CD14-positive monocyte (primary cell): ENCODE data around the gene VWC2L. TPM values are rescaled to one million over a fixed set of nuclear protein-coding genes. Genes with fewer than 3 reads are reported as not detected.

ENCODE experiments used
- DNase-seq, 3 donors: peaks; one replicate each; pipeline ENCODE4 v3.0.0-alpha.2; 2011 to 2022
- H2AFZ ChIP-seq: 2 replicates; pipeline ENCODE4 v1.6.0; 2012; ENCODE audit warnings: mild to moderate bottlenecking, low read depth, low read length, inconsistent platforms; ENCODE audit not compliant: insufficient read depth, poor library complexity, severe bottlenecking
- H3K27ac ChIP-seq, 2 donors: 1 replicate in 1 of 2; 2 replicates in 1 of 2; pipeline ENCODE4 v1.5.1; 2012 to 2013; ENCODE audit warnings: low read length in 2 of 2, control low read depth in 1 of 2, inconsistent platforms in 1 of 2, low read depth in 1 of 2, mild to moderate bottlenecking in 1 of 2
- H3K27me3 ChIP-seq, 2 donors: one replicate each; pipeline versions ENCODE4 v1.6.0 to v1.6.1; 2011 to 2013; ENCODE audit warnings: low read length in 2 of 2; ENCODE audit not compliant: control insufficient read depth in 2 of 2, insufficient read depth in 2 of 2
- H3K36me3 ChIP-seq, 2 donors: replicated peaks in 1 of 2; 1 replicate in 1 of 2; 2 replicates in 1 of 2; pipeline versions ENCODE4 v1.5.1 to v1.6.1; 2012 to 2013; ENCODE audit warnings: low read length in 2 of 2, control low read depth in 1 of 2, inconsistent platforms in 1 of 2, mild to moderate bottlenecking in 1 of 2; ENCODE audit not compliant: insufficient read depth in 2 of 2, control insufficient read depth in 1 of 2
- H3K4me1 ChIP-seq, 2 donors: 1 replicate in 1 of 2; 2 replicates in 1 of 2; pipeline versions ENCODE4 v1.5.1 to v1.6.1; 2012 to 2013; ENCODE audit warnings: low read length in 2 of 2, control low read depth in 1 of 2, inconsistent platforms in 1 of 2, mild to moderate bottlenecking in 1 of 2, moderate library complexity in 1 of 2; ENCODE audit not compliant: insufficient read depth in 2 of 2, control insufficient read depth in 1 of 2
- H3K4me2 ChIP-seq: replicated peaks from 2 replicates; pipeline ENCODE3; 2012; ENCODE audit warnings: low read length, moderate library complexity, mild to moderate bottlenecking; ENCODE audit not compliant: poor library complexity, severe bottlenecking; ENCODE audit errors: extremely low read depth
- H3K4me3 ChIP-seq, 3 experiments: fragments of 200-600 bp in 1 of 3; sonication (generic) in 1 of 3; replicated peaks in 1 of 3; 1 replicate in 2 of 3; 2 replicates in 1 of 3; pipeline ENCODE4 v1.5.1; 2011 to 2013; ENCODE audit warnings: low read length in 3 of 3, mild to moderate bottlenecking in 3 of 3, control low read depth in 2 of 3, low read depth in 2 of 3, inconsistent platforms in 1 of 3, moderate library complexity in 1 of 3
- H3K79me2 ChIP-seq: 2 replicates; pipeline ENCODE4 v1.6.0; 2012; ENCODE audit warnings: mild to moderate bottlenecking, control low read depth, inconsistent platforms, low read length, moderate library complexity; ENCODE audit not compliant: insufficient read depth
- H3K9ac ChIP-seq: 2 replicates; pipeline ENCODE4 v1.6.0; 2017; ENCODE audit warnings: low read length, mild to moderate bottlenecking; ENCODE audit not compliant: insufficient read depth, poor library complexity, severe bottlenecking
- H3K9me3 ChIP-seq, 2 donors: replicated peaks in 1 of 2; 1 replicate in 1 of 2; 2 replicates in 1 of 2; pipeline versions ENCODE4 v1.5.1 to v1.6.1; 2012 to 2013; ENCODE audit warnings: low read length in 2 of 2, control low read depth in 1 of 2; ENCODE audit not compliant: control insufficient read depth in 1 of 2, insufficient read depth in 1 of 2
- H4K20me1 ChIP-seq: 2 replicates; pipeline ENCODE4 v1.6.0; 2012; ENCODE audit warnings: mild to moderate bottlenecking, low read length, control low read depth, moderate library complexity; ENCODE audit not compliant: insufficient read depth
- H3K27ac Mint-ChIP-seq, 7 donors: one replicate each; pipeline ENCODE4 v1.8.0; 2020; ENCODE audit warnings: mild to moderate bottlenecking in 7 of 7, mixed read lengths in 7 of 7, moderate library complexity in 6 of 7, inconsistent platforms in 2 of 7
- H3K27me3 Mint-ChIP-seq, 3 donors: one replicate each; pipeline ENCODE4 v1.8.0; 2021 to 2022; ENCODE audit warnings: low read depth in 3 of 3, mild to moderate bottlenecking in 3 of 3, mixed read lengths in 3 of 3, moderate library complexity in 3 of 3, inconsistent platforms in 1 of 3
- H3K36me3 Mint-ChIP-seq, 2 donors: one replicate each; pipeline ENCODE4 v1.8.0; 2020; ENCODE audit warnings: mixed read lengths in 2 of 2, inconsistent platforms in 1 of 2, mild to moderate bottlenecking in 1 of 2
- H3K4me1 Mint-ChIP-seq: one replicate; pipeline ENCODE4 v1.8.0; 2020; ENCODE audit warnings: mild to moderate bottlenecking, mixed read lengths
- H3K4me3 Mint-ChIP-seq, 2 donors: one replicate each; pipeline ENCODE4 v1.8.0; 2020; ENCODE audit warnings: mild to moderate bottlenecking in 2 of 2, mixed read lengths in 2 of 2, moderate library complexity in 1 of 2
- H3K9me3 Mint-ChIP-seq, 7 donors: one replicate each; pipeline ENCODE4 v1.8.0; 2020 to 2022; ENCODE audit warnings: mixed read lengths in 7 of 7, mild to moderate bottlenecking in 6 of 7, moderate library complexity in 6 of 7, inconsistent platforms in 2 of 7
- WGBS: methylation state at CpG from one replicate; pipeline ENCODE4 v1.1.5; 2013; ENCODE audit warnings: missing lambda C conversion rate; ENCODE audit not compliant: insufficient coverage; 5-methylcytosine and 5-hydroxymethylcytosine counted together
- intact Hi-C, 2 donors: fragments of 100-400 bp; cut with micrococcal nuclease; formaldehyde crosslinking; loops; one replicate each; pipeline versions ENCODE4 v1.15.0 to v1.15.1; 2023
- polyA plus RNA-seq, 3 donors: library from polyadenylated mRNA; depleted of rRNA in 1 of 3; unstranded in 2 of 3; stranded (reverse) in 1 of 3; fragments of 300-500 nt in 2 of 3; fragments of >200 nt in 1 of 3; fragmentation: Illumina TruSeq in 2 of 3; gene quantifications; 1 replicate in 2 of 3; 2 replicates in 1 of 3; pipeline ENCODE4 v1.2.3, GENCODE V29; 2012 to 2021
- TF ChIP-seq, protein P1 (sequence below): fragments of 200-600 bp; IDR thresholded peaks from one replicate; pipeline ENCODE4 v1.8.0; 2022; ENCODE audit warnings: antibody characterized with exemption, mild to moderate bottlenecking

Gene VWC2L
- polyA plus RNA-seq, 3 donors, result not detected

- Histone ChIP-seq H3K9ac (no peak overlapping the region), H3K27me3 (no peaks in the 10 kb centered on the region), H3K79me2 (no peaks in the 10 kb centered on the region), H3K4me3 (no peak overlapping the region), H2AFZ (no peak overlapping the region), H4K20me1 (no peaks in the 10 kb centered on the region), H3K4me1 (no peaks in the 10 kb centered on the region), H3K36me3 (no peaks in the 10 kb centered on the region), H3K9me3 (no peaks in the 10 kb centered on the region), H3K27ac (no peak overlapping the region), H3K4me2 (peak overlapping the region; percentile 2)
- Mint-ChIP-seq H3K36me3 (no peaks in the 10 kb centered on the region), H3K4me3 (peak overlapping the region; percentile 48 to 56), H3K27me3 (peaks cover 0 to 3% (median 0%) of the 10 kb centered on the region in 3 donors), H3K4me1 (peaks cover 10% of the 10 kb centered on the region), H3K9me3 (peaks cover 0 to 2% (median 0%) of the 10 kb centered on the region in 7 donors), H3K27ac (no peak overlapping the region)
- intact Hi-C loops, result no loop called here
- TF ChIP-seq, protein P1, sequence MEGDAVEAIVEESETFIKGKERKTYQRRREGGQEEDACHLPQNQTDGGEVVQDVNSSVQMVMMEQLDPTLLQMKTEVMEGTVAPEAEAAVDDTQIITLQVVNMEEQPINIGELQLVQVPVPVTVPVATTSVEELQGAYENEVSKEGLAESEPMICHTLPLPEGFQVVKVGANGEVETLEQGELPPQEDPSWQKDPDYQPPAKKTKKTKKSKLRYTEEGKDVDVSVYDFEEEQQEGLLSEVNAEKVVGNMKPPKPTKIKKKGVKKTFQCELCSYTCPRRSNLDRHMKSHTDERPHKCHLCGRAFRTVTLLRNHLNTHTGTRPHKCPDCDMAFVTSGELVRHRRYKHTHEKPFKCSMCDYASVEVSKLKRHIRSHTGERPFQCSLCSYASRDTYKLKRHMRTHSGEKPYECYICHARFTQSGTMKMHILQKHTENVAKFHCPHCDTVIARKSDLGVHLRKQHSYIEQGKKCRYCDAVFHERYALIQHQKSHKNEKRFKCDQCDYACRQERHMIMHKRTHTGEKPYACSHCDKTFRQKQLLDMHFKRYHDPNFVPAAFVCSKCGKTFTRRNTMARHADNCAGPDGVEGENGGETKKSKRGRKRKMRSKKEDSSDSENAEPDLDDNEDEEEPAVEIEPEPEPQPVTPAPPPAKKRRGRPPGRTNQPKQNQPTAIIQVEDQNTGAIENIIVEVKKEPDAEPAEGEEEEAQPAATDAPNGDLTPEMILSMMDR, result no peak
- no peak for DNase-seq
- WGBS, result 0% methylated on average over 2 of the region's 6 CpGs
Measured at GRCh38 chr2:214575030-214575429, 164.2 kb downstream of the VWC2L start.

- Histone ChIP-seq H4K20me1 (no peaks in the 10 kb centered on the region), H3K27me3 (no peaks in the 10 kb centered on the region), H3K9ac (no peak overlapping the region), H3K4me1 (no peaks in the 10 kb centered on the region), H3K4me2 (peak overlapping the region; percentile 2), H3K36me3 (no peaks in the 10 kb centered on the region), H3K27ac (no peak overlapping the region), H3K9me3 (no peaks in the 10 kb centered on the region), H2AFZ (no peak overlapping the region), H3K79me2 (no peaks in the 10 kb centered on the region), H3K4me3 (no peak overlapping the region)
- WGBS, result 66% methylated on average over 5 of the region's 7 CpGs
- TF ChIP-seq, protein P1, result no peak
- H3K27ac Mint-ChIP-seq, result no peak overlapping the region
- DNase-seq, result no peak
- intact Hi-C loops, result no loop called here
- H3K36me3 Mint-ChIP-seq, result no peaks in the 10 kb centered on the region
- H3K4me1 Mint-ChIP-seq, result peaks cover 10% of the 10 kb centered on the region
- peaks cover 0 to 2% (median 0%) of the 10 kb centered on the region in 7 donors for H3K9me3 Mint-ChIP-seq
- peaks cover 0 to 3% (median 0%) of the 10 kb centered on the region in 3 donors for H3K27me3 Mint-ChIP-seq
- peak overlapping the region in 1 of 2 donors; percentile 40 for H3K4me3 Mint-ChIP-seq
Measured at GRCh38 chr2:214575465-214575864, 164.6 kb downstream of the VWC2L start.
